SIG-M5 treated with dmso at 0.1 percent for 504 hours (cell line): Measurements from ENCODE around the gene MAGT1.
A peak's percentile ranks its signal among the peaks of the same experiment; 100 is the strongest.
"Not testable (repeated sequence)": the region's sequence is repeated elsewhere in the genome, so short reads cannot be mapped to it uniquely, and the experiment has no call there.

ENCODE experiments used
- DNase-seq: peaks from one replicate; lab custom pipeline; 2025; ENCODE audit not compliant: unreplicated experiment; lab: John Stamatoyannopoulos, UW

MAGT1 gene

DNA sequence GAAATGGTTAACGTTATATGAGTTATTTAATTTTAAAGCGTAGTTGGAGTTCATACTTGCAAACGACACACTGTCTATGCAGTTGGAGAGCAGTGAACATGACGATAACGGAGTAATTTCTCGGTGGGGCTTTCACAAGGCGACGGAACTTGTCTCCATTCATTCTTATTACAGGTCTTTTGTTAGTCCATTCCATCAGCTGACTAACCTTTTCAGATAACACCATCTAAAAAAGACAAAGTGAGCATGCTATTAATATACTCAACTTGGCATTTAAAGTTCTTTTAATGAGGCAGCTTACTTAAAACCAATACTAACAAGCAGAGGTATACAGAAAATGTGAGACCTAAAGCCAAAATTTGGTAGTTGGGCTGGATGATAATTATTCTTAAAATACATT, 19.9 kb downstream of the MAGT1 start:
- DNase-seq, result no peak

DNA sequence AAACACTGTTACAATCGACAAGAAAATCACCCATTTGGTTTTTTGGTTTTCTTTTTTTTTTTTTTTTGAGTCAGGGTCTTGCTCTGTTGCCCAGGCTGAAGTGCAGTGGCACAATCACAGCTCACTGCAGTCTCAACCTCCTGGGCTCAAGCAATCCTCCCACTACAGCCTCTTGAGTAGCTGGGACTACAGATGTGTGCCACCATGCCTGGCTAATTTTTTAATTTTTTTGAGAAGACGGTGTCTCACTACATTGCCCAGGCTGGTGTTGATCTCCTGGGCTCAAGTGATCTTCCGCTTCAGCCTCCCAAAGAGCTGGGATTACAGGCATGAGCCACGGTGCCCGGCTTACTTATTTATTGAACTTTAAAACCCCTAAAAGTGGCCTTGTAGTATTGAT, 63.7 kb downstream of the MAGT1 start:
- not testable (repeated sequence) for DNase-seq

- not testable (repeated sequence) for DNase-seq
Measured at GRCh38 chrX:77821989-77822388, 73.2 kb downstream of the MAGT1 start.

- DNase-seq, result no peak
Measured at GRCh38 chrX:77820091-77820727, 75.0 kb downstream of the MAGT1 start.

DNA sequence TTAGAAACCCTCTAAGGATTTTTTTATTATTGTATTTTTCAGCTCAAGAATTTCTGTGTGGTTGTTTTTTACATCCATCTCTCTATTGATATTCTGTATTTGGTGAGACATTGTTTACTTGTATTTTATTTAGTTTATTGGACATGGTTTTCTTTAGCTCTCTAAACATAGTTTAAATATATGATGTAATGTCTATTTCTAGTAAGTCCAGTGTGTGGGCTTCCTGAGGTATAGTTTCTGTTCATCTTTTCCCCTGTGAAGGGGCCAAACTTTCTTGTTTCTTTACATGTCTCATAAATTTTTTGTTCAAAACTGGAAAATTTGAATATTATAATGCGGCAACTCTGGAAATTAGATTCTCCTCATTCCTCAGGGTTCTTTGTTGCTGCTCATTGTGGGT, 81.0 kb downstream of the MAGT1 start:
- DNase-seq, result no peak

DNA sequence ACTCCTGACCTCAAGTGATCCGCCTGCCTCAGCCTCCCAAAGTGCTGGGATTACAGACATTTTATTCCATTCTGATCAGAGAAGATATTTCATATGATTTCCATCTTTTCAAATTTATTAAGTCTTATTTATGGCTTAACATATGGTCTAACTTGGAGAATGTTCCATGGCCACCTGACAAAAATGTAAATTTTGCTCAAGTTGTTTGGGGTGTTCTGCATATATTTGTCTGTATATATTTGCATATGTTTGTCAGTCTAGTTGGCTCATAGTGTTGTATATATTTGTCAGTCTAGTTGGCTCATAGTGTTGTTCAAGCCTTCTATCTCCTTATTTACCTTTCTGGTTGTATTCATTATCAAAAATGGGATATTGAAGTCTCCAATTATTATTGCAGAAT, 93.0 kb downstream of the MAGT1 start:
- no peak for DNase-seq

DNA sequence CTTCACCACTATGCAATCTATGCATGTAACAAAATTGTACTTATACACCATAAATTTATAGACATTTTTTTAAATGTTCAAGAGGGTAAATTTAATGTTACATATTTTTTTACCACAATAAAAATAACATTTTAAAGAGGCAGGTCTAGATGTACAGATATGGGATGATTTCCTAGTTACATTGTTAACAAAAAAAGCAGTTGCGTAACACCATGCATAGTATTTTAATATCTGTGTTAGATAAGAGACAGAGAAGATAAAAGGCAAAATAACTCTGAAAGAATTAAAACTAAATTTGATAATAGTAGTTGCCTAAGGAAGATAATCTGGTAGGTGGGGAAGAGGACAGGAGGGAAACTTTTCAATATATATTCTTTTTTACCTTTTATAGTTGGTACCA, 100.1 kb downstream of the MAGT1 start:
- no peak for DNase-seq

DNA sequence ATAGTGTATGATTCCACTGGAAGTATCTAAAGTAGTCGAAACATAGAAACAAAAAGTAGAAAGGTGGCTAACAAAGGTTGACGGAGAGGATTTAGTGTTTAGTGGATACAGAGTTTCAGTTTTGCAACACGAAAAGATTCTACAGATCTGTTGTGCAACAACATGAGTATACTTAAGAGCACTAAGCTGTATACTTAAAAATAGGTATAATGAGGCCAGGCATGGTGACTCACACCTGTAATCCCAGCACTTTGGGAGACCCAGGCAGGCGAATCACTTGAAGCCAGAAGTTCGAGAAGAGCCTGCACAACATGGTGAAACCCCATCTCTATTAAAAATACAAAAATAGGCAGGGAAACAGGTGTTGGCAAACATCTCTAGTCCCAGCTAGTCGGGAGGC, 101.3 kb downstream of the MAGT1 start:
- DNase-seq, result no peak

DNA sequence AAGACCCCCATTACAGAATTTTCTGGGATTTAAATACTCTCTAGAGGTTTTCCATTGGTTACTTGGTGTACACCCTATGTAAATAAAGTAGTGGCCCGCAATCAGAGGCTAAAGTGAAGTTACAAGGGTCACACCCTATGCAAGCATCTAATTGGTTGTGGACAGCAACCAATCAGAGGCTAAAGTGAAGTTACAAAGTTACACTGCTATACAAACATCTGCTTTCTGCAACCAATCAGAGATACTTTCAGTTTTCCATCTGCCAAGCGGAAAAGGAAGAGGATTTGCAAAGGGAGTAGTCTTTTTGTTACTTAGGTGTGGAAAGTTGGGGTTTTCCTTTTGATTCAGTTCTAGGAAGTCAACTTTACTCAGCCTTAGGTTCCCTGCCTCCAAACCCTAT, 107.2 kb downstream of the MAGT1 start:
- no peak for DNase-seq

DNA sequence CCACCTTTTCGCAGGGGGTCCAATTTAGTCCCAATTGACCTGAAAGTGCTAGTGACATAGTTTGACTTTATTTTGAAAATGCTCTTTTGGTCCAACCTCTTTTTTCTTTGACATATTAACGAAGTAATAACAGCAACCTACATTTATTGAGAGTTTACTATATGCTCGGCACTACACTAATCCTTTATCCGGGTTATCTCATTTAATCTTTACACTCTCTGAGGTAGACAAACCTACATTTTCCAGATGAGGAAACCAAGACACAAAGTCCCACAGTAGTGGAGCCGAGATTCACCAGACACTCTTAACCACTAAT, 108.9 kb downstream of the MAGT1 start:
- DNase-seq, result no peak

- DNase-seq, result peak; percentile 90
Measured at GRCh38 chrX:77785486-77786364, 109.5 kb downstream of the MAGT1 start, which contains the start of gene ATRX. Gene ATRX, minus strand, starts transcription at chrX:77786216. Its CDS starts 215 bp downstream, at chrX:77786001.

GRCh38 chrX:77779695-77780094, 115.5 kb downstream of the MAGT1 start:
- DNase-seq, result no peak

DNA sequence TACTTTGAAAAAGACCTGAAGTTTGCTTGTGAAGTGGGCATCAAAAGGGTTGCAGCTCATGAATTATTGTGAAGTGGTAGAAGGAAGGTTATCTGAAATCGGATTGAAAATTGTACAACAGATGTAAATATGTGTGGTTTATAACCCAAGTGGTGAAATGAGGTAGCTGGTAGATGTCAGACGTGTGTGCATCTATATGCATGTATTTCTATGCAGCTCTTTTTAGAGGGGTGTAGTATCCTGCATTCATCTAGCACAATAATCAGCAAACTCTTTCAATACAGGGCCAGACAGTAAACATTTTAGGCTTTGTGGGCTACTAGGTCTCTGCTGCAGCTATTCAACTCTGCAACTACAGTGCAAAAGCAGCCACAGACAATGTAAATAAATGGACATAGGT, 118.6 kb downstream of the MAGT1 start:
- no peak for DNase-seq
